Thyroid gland (tissue), 4 donors: ENCODE results near the gene WNT7A.

Experiments used
- POLR2A ChIP-seq, 2 donors: fragments of 450-650 bp; IDR thresholded peaks; one replicate each; pipeline ENCODE4 v1.6.1; 2017; ENCODE audit warnings: antibody characterized with exemption in 2 of 2, mild to moderate bottlenecking in 2 of 2, moderate library complexity in 1 of 2
- TF ChIP-seq, protein P1 (sequence below), 6 experiments: fragments of 200-600 bp in 3 of 6; fragments of 450-650 bp in 3 of 6; sonication (generic) in 3 of 6; IDR thresholded peaks; one replicate each; pipeline ENCODE4 v1.5.1; 2016 to 2019; ENCODE audit warnings: antibody characterized with exemption in 6 of 6, mild to moderate bottlenecking in 2 of 6, inconsistent platforms in 1 of 6, moderate library complexity in 1 of 6

DNA sequence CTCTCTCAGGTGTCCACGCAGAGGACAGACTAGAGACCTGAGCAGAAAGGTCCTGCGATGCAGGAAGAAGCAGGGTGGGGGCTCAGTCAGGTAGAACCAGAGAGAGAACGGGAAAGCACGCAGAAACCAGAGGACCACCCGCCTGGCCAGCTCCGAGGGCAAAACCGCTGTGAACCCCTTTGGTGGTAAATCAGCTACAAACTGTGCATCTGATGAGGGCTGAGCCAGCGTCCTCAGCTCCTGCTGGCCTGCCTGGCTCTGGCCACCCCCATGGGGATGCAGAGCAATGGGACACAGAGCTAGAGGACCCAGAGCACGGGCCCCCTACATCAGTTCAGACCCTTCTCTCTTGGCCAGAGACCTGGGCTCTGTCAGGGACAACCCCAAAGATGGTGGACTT lies 44.6 kb downstream of the WNT7A start:
- TF ChIP-seq, protein P1, sequence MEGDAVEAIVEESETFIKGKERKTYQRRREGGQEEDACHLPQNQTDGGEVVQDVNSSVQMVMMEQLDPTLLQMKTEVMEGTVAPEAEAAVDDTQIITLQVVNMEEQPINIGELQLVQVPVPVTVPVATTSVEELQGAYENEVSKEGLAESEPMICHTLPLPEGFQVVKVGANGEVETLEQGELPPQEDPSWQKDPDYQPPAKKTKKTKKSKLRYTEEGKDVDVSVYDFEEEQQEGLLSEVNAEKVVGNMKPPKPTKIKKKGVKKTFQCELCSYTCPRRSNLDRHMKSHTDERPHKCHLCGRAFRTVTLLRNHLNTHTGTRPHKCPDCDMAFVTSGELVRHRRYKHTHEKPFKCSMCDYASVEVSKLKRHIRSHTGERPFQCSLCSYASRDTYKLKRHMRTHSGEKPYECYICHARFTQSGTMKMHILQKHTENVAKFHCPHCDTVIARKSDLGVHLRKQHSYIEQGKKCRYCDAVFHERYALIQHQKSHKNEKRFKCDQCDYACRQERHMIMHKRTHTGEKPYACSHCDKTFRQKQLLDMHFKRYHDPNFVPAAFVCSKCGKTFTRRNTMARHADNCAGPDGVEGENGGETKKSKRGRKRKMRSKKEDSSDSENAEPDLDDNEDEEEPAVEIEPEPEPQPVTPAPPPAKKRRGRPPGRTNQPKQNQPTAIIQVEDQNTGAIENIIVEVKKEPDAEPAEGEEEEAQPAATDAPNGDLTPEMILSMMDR (IDR thresholded peaks at IDR 0.05): no peak
- no peak for TF ChIP-seq POLR2A (IDR thresholded peaks at IDR 0.05)
